Mesendoderm (in vitro differentiated cells): Measurements from ENCODE around the gene IFI44.

Experiments used
- DNase-seq: peaks from one replicate; pipeline ENCODE4 v3.0.0; 2013
- H2AK5ac ChIP-seq: 2 replicates; pipeline ENCODE4 v1.6.1; 2013; ENCODE audit warnings: low read length, inconsistent platforms
- H2BK120ac ChIP-seq: 2 replicates; pipeline ENCODE4 v1.6.1; 2013; ENCODE audit warnings: low read depth, mild to moderate bottlenecking, low read length, moderate library complexity, mixed read lengths
- H2BK15ac ChIP-seq: replicated peaks from 2 replicates; pipeline ENCODE4 v1.6.1; 2013; ENCODE audit warnings: low read depth, mild to moderate bottlenecking, moderate library complexity
- H2BK5ac ChIP-seq: 2 replicates; pipeline ENCODE4 v1.6.1; 2013; ENCODE audit warnings: low read length, inconsistent platforms
- H3K18ac ChIP-seq: 2 replicates; pipeline ENCODE4 v1.6.1; 2013; ENCODE audit warnings: mild to moderate bottlenecking, low read length, mixed read lengths
- H3K23ac ChIP-seq: one replicate; pipeline ENCODE4 v1.6.1; 2013; ENCODE audit warnings: low read length
- H3K27ac ChIP-seq: 2 replicates; pipeline ENCODE4 v1.5.1; 2013; ENCODE audit warnings: low read depth, mild to moderate bottlenecking, inconsistent platforms, low read length, moderate library complexity
- H3K27me3 ChIP-seq: 2 replicates; pipeline ENCODE4 v1.6.1; 2013; ENCODE audit warnings: low read length, control low read depth, mild to moderate bottlenecking, inconsistent platforms; ENCODE audit not compliant: insufficient read depth, poor library complexity
- H3K36me3 ChIP-seq: 2 replicates; pipeline ENCODE4 v1.6.1; 2013; ENCODE audit warnings: low read length, inconsistent platforms; ENCODE audit not compliant: control insufficient read depth, insufficient read depth
- H3K4ac ChIP-seq: one replicate; pipeline ENCODE4 v1.6.1; 2013; ENCODE audit warnings: low read depth, mild to moderate bottlenecking, low read length, moderate library complexity
- H3K4me1 ChIP-seq: 2 replicates; pipeline ENCODE4 v1.6.1; 2013; ENCODE audit warnings: low read depth, low read length, inconsistent platforms; ENCODE audit not compliant: control insufficient read depth
- H3K4me2 ChIP-seq: 2 replicates; pipeline ENCODE4 v1.6.1; 2013; ENCODE audit warnings: low read length
- H3K4me3 ChIP-seq: 2 replicates; pipeline ENCODE4 v1.5.1; 2013; ENCODE audit warnings: mild to moderate bottlenecking, low read length
- H3K56ac ChIP-seq: one replicate; pipeline ENCODE4 v1.6.1; 2013; ENCODE audit warnings: low read length
- H3K79me1 ChIP-seq: 2 replicates; pipeline ENCODE4 v1.6.1; 2013; ENCODE audit warnings: low read length, inconsistent platforms
- H3K79me2 ChIP-seq: 2 replicates; pipeline ENCODE4 v1.6.1; 2013; ENCODE audit warnings: mild to moderate bottlenecking, low read length; ENCODE audit not compliant: control insufficient read depth, insufficient read depth
- H3K9ac ChIP-seq: 2 replicates; pipeline ENCODE4 v1.6.1; 2013; ENCODE audit warnings: low read length, inconsistent platforms
- H4K5ac ChIP-seq: one replicate; pipeline ENCODE4 v1.6.1; 2013; ENCODE audit warnings: low read length
- H4K8ac ChIP-seq: one replicate; pipeline ENCODE4 v1.6.1; 2013; ENCODE audit warnings: low read depth, mild to moderate bottlenecking, control low read depth, low read length, moderate library complexity
- WGBS: extraction: QIAGEN DNeasy Blood & Tissue Kit; methylation state at CpG from one replicate; pipeline ENCODE4 v1.1.7; 2013; ENCODE audit warnings: low lambda C conversion rate, missing lambda C conversion rate; ENCODE audit not compliant: insufficient coverage; ENCODE audit errors: extremely low coverage; 5-methylcytosine and 5-hydroxymethylcytosine counted together

The IFI44 gene

GRCh38 chr1:78633209-78633608 is 16.4 kb upstream of the IFI44 start:
- no peak overlapping the region for H2BK5ac ChIP-seq
- no peak overlapping the region for H3K4me3 ChIP-seq

GRCh38 chr1:78640462-78640861 is 9.2 kb upstream of the IFI44 start:
- Histone ChIP-seq H3K79me1 (no peaks in the 10 kb centered on the region), H4K5ac (no peak overlapping the region), H3K4ac (no peak overlapping the region), H2BK5ac (no peak overlapping the region), H2BK120ac (no peak overlapping the region), H3K4me3 (no peak overlapping the region), H3K9ac (no peak overlapping the region), H3K27me3 (no peaks in the 10 kb centered on the region), H3K79me2 (no peaks in the 10 kb centered on the region), H3K18ac (no peak overlapping the region), H2BK15ac (no peak overlapping the region), H4K8ac (no peak overlapping the region), H2AK5ac (no peak overlapping the region), H3K56ac (no peak overlapping the region), H3K36me3 (no peaks in the 10 kb centered on the region), H3K4me1 (no peaks in the 10 kb centered on the region), H3K27ac (no peak overlapping the region), H3K4me2 (no peak overlapping the region), H3K23ac (no peak overlapping the region)
- no peak for DNase-seq
- WGBS, result no CpG with 5 or more reads among the region's 1 CpG

More at GRCh38 chr1:78633209-78633608, 16.4 kb upstream of the IFI44 start:
- DNase-seq, result no peak
- no peak overlapping the region for H4K5ac ChIP-seq
- H3K56ac ChIP-seq, result no peak overlapping the region
- H3K36me3 ChIP-seq, result no peaks in the 10 kb centered on the region
- H3K27ac ChIP-seq, result no peak overlapping the region
- H3K18ac ChIP-seq, result no peak overlapping the region
- H3K79me2 ChIP-seq, result no peaks in the 10 kb centered on the region
- whole genome bisulfite sequencing, result no CpG with 5 or more reads among the region's 4 CpGs
- H3K79me1 ChIP-seq, result no peaks in the 10 kb centered on the region
- no peak overlapping the region for H4K8ac ChIP-seq
- no peak overlapping the region for H3K4me2 ChIP-seq
- H2BK120ac ChIP-seq, result no peak overlapping the region
- H3K23ac ChIP-seq, result no peak overlapping the region
- no peak overlapping the region for H3K4ac ChIP-seq
- no peaks in the 10 kb centered on the region for H3K4me1 ChIP-seq
- no peak overlapping the region for H2AK5ac ChIP-seq
- H3K27me3 ChIP-seq, result no peaks in the 10 kb centered on the region
- no peak overlapping the region for H3K9ac ChIP-seq
- no peak overlapping the region for H2BK15ac ChIP-seq

DNA sequence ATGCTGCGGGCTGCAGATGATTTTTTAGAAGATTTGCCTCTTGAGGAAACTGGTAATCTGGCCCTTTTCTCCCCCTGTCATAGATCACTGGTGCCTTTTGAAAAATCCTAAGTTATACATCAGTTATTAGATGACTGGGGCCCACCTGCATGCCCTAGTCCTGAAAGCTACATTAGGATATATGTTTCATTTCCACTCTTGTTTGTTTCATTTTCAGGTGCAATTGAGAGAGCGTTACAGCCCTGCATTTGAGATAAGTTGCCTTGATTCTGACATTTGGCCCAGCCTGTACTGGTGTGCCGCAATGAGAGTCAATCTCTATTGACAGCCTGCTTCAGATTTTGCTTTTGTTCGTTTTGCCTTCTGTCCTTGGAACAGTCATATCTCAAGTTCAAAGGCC is 8.1 kb upstream of the IFI44 start:
- Histone ChIP-seq H3K79me1 (no peaks in the 10 kb centered on the region), H4K5ac (no peak overlapping the region), H3K4me1 (no peaks in the 10 kb centered on the region), H3K36me3 (no peaks in the 10 kb centered on the region), H3K4me3 (no peak overlapping the region), H3K23ac (no peak overlapping the region), H3K18ac (no peak overlapping the region), H3K27me3 (no peaks in the 10 kb centered on the region), H2BK15ac (no peak overlapping the region), H3K9ac (no peak overlapping the region), H2AK5ac (no peak overlapping the region), H3K56ac (no peak overlapping the region), H3K4me2 (no peak overlapping the region), H2BK120ac (no peak overlapping the region), H2BK5ac (no peak overlapping the region), H3K79me2 (no peaks in the 10 kb centered on the region), H3K4ac (no peak overlapping the region), H4K8ac (no peak overlapping the region), H3K27ac (no peak overlapping the region)
- DNase-seq, result no peak
- WGBS, result no CpG with 5 or more reads among the region's 4 CpGs

DNA sequence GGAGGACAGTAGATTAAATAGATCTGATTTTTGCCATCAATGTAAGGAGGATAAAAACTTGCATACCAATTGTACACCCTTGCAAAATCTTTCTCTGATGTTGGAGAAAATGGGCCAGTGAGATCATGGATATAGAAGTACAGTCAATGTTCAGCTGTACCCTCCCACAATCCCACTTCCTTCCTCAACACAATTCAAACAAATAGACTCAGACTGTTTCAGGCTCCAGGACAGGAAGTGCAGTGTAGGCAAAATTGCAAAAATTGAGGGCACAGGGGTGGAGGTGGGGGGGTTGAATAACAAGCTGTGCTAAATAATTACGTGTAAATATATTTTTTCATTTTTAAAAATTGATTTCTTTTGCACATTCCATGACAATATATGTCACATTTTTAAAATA is 3.9 kb upstream of the IFI44 start:
- H3K9ac ChIP-seq, result no peak overlapping the region
- no peaks in the 10 kb centered on the region for H3K27me3 ChIP-seq
- no peaks in the 10 kb centered on the region for H3K79me2 ChIP-seq
- H3K18ac ChIP-seq, result no peak overlapping the region
- no peak for DNase-seq
- H3K23ac ChIP-seq, result no peak overlapping the region
- no peak overlapping the region for H3K56ac ChIP-seq
- H2BK15ac ChIP-seq, result no peak overlapping the region
- no peak overlapping the region for H4K5ac ChIP-seq
- no peak overlapping the region for H2BK120ac ChIP-seq
- no peaks in the 10 kb centered on the region for H3K79me1 ChIP-seq
- H3K4me3 ChIP-seq, result no peak overlapping the region
- H3K4ac ChIP-seq, result no peak overlapping the region
- no peak overlapping the region for H4K8ac ChIP-seq
- no peak overlapping the region for H2BK5ac ChIP-seq
- no peaks in the 10 kb centered on the region for H3K36me3 ChIP-seq
- no peak overlapping the region for H3K27ac ChIP-seq
- H2AK5ac ChIP-seq, result no peak overlapping the region
- no peak overlapping the region for H3K4me2 ChIP-seq
- WGBS, result no CpG with 5 or more reads among the region's 1 CpG
- no peaks in the 10 kb centered on the region for H3K4me1 ChIP-seq

GRCh38 chr1:78647238-78647637 is 2.4 kb upstream of the IFI44 start:
- no peak overlapping the region for H3K18ac ChIP-seq
- no peak overlapping the region for H3K4me2 ChIP-seq
- no peaks in the 10 kb centered on the region for H3K79me2 ChIP-seq
- DNase-seq, result no peak
- H2BK15ac ChIP-seq, result no peak overlapping the region
- H3K9ac ChIP-seq, result no peak overlapping the region
- H3K36me3 ChIP-seq, result no peaks in the 10 kb centered on the region
- H4K5ac ChIP-seq, result no peak overlapping the region
- no peak overlapping the region for H3K56ac ChIP-seq
- H2BK120ac ChIP-seq, result no peak overlapping the region
- H3K4me1 ChIP-seq, result no peaks in the 10 kb centered on the region
- H3K23ac ChIP-seq, result no peak overlapping the region
- H2AK5ac ChIP-seq, result no peak overlapping the region
- H3K27ac ChIP-seq, result no peak overlapping the region
- no peak overlapping the region for H4K8ac ChIP-seq
- no peaks in the 10 kb centered on the region for H3K79me1 ChIP-seq
- H2BK5ac ChIP-seq, result no peak overlapping the region
- H3K27me3 ChIP-seq, result no peaks in the 10 kb centered on the region
- no peak overlapping the region for H3K4ac ChIP-seq
- no CpG with 5 or more reads among the region's 1 CpG for WGBS
- no peak overlapping the region for H3K4me3 ChIP-seq

DNA sequence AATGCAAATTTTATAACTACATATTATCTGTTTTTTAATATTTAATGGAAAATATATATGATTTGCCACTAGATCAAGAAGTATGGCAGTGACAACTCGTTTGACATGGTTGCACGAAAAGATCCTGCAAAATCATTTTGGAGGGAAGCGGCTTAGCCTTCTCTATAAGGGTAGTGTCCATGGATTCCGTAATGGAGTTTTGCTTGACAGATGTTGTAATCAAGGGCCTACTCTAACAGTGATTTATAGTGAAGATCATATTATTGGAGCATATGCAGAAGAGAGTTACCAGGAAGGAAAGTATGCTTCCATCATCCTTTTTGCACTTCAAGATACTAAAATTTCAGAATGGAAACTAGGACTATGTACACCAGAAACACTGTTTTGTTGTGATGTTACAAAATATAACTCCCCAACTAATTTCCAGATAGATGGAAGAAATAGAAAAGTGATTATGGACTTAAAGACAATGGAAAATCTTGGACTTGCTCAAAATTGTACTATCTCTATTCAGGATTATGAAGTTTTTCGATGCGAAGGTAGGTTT is 556 bp downstream of the IFI44 start:
- no peak overlapping the region for H3K4me3 ChIP-seq
- H3K27ac ChIP-seq, result no peak overlapping the region
- no peak overlapping the region for H3K18ac ChIP-seq
- no peak overlapping the region for H3K4ac ChIP-seq
- no peak overlapping the region for H3K23ac ChIP-seq
- no peak overlapping the region for H3K9ac ChIP-seq
- no peaks in the 10 kb centered on the region for H3K4me1 ChIP-seq
- H2BK15ac ChIP-seq, result no peak overlapping the region
- no peaks in the 10 kb centered on the region for H3K27me3 ChIP-seq
- no peak overlapping the region for H3K4me2 ChIP-seq
- WGBS, result no CpG with 5 or more reads among the region's 6 CpGs
- no peaks in the 10 kb centered on the region for H3K79me1 ChIP-seq
- H2BK120ac ChIP-seq, result no peak overlapping the region
- no peaks in the 10 kb centered on the region for H3K79me2 ChIP-seq
- DNase-seq, result no peak
- H3K56ac ChIP-seq, result no peak overlapping the region
- H4K5ac ChIP-seq, result no peak overlapping the region
- no peak overlapping the region for H2BK5ac ChIP-seq
- H4K8ac ChIP-seq, result no peak overlapping the region
- H2AK5ac ChIP-seq, result no peak overlapping the region
- no peaks in the 10 kb centered on the region for H3K36me3 ChIP-seq
